K562 (cell line): ENCODE measurements around the gene ZNF276. TPM values are rescaled to one million over a fixed set of nuclear protein-coding genes. Genes with fewer than 3 reads are reported as not detected.
A peak's percentile ranks its signal among the peaks of the same experiment; 100 is the strongest.

Experiments used
- ARHGAP35 ChIP-seq: fragments of 450-650 bp; IDR thresholded peaks from 2 replicates; pipeline ENCODE4 v1.6.1; 2018; ENCODE audit not compliant: partially characterized antibody
- CHCHD3 ChIP-seq: fragments of 250-450 bp; sonication (Bioruptor Pico); IDR thresholded peaks from 2 replicates; pipeline ENCODE4 v2.1.2; 2022; ENCODE audit warnings: mild to moderate bottlenecking
- CREB1 ChIP-seq, 2 experiments: sonication (generic) in 1 of 2; formaldehyde crosslinking in 1 of 2; IDR thresholded peaks; 2 replicates each; pipeline versions ENCODE4 v1.6.1 to v1.8.0; 2012 to 2022; ENCODE audit warnings: inconsistent platforms in 1 of 2, mild to moderate bottlenecking in 1 of 2, missing genetic modification reagents in 1 of 2, moderate library complexity in 1 of 2
- GATAD2B ChIP-seq: fragments of 450-650 bp; IDR thresholded peaks from 2 replicates; pipeline ENCODE4 v1.6.1; 2017; ENCODE audit warnings: mild to moderate bottlenecking, borderline replicate concordance
- MGA ChIP-seq: fragments of 450-650 bp; IDR thresholded peaks from 2 replicates; pipeline ENCODE4 v1.6.1; 2016; ENCODE audit warnings: mild to moderate bottlenecking, moderate library complexity
- NR2C1 ChIP-seq, 2 experiments: fragments of 450-650 bp; IDR thresholded peaks; 2 replicates each; pipeline ENCODE4 v1.6.1; 2017; ENCODE audit warnings: mild to moderate bottlenecking in 2 of 2, antibody characterized with exemption in 1 of 2, inconsistent platforms in 1 of 2, missing compliant biosample characterization in 1 of 2, missing genetic modification characterization in 1 of 2
- TARDBP ChIP-seq: fragments of 450-650 bp; IDR thresholded peaks from 2 replicates; pipeline ENCODE4 v1.6.1; 2016
- ZBTB5 ChIP-seq: fragments of 450-650 bp; IDR thresholded peaks from 2 replicates; pipeline ENCODE4 v1.6.1; 2017; ENCODE audit warnings: antibody characterized with exemption
- ZNF140 ChIP-seq: fragments of 250-450 bp; sonication (Bioruptor Pico); IDR thresholded peaks from 2 replicates; pipeline ENCODE4 v1.8.0; 2021; ENCODE audit warnings: moderate library complexity, mild to moderate bottlenecking, inconsistent platforms
- ZNF518B ChIP-seq: fragments of 250-450 bp; sonication (Bioruptor Pico); IDR thresholded peaks from 2 replicates; pipeline ENCODE4 v1.5.0; 2021; ENCODE audit warnings: mild to moderate bottlenecking, moderate library complexity
- polyA plus RNA-seq, 8 experiments: library from polyadenylated mRNA; depleted of rRNA in 4 of 8; stranded (reverse) in 5 of 8; unstranded in 3 of 8; fragments of >200 nt; fragmentation: Nextera tagmentation in 2 of 8; fragmentation: Illumina TruSeq in 1 of 8; extraction: Ambion mirVana in 2 of 8; extraction: Trizol in 1 of 8; gene quantifications; 2 replicates each; pipeline versions ENCODE4 v1.2.1 to v1.2.3, GENCODE V29; 2011 to 2014; ENCODE audit warnings: inconsistent platforms in 1 of 8, missing spikeins in 1 of 8
- total RNA-seq, 7 experiments: library from RNA; depleted of rRNA in 6 of 7; stranded (reverse); fragments of >200 nt in 6 of 7; fragmentation: Illumina TruSeq in 2 of 7; extraction: Trizol in 2 of 7; gene quantifications; 2 replicates each; pipeline versions ENCODE4 v1.2.1 to v1.2.3, GENCODE V29; 2011 to 2021; ENCODE audit warnings: low replicate concordance in 1 of 7

The ZNF276 gene
- total and polyA plus RNA-seq, 9 of the 15 experiments (the other 6 are each of a cell fraction or from before 2014, with no cell fraction given) = 0.49 to 43.9 (median 15.8) TPM

- no peak for TF ChIP-seq ZNF518B
- TF ChIP-seq TARDBP = peak; percentile 85
- no peak for TF ChIP-seq ZNF140 (CRISPR knock-in tag)
- TF ChIP-seq CHCHD3 = no peak
- peak; percentile 59 for TF ChIP-seq MGA
- TF ChIP-seq NR2C1 (IDR thresholded peaks at IDR 0.05) = no peak
- TF ChIP-seq NR2C1 (tag; IDR thresholded peaks at IDR 0.05) = no peak
- peak; percentile 48; the same call in 1 of the 2 replicates for TF ChIP-seq CREB1 (IDR thresholded peaks at IDR 0.05)
- TF ChIP-seq CREB1 (CRISPR knock-in tag; IDR thresholded peaks at IDR 0.05) = peak; percentile 67
- no peak for TF ChIP-seq ARHGAP35
- no peak for TF ChIP-seq ZBTB5
- peak; percentile 99 for TF ChIP-seq GATAD2B
Observed at GRCh38 chr16:89720813-89721545, at the start of gene ZNF276, which contains the start of gene VPS9D1 (continued).
